Breast epithelium (tissue), 3 donors: ENCODE data around the gene EHMT2.

Experiments
- POLR2A ChIP-seq: fragments of 450-650 bp; IDR thresholded peaks from one replicate; pipeline ENCODE4 v1.6.1; 2016; ENCODE audit warnings: antibody characterized with exemption, mild to moderate bottlenecking, moderate library complexity
- POLR2AphosphoS5 ChIP-seq, 3 donors: sonication (generic); formaldehyde crosslinking; IDR thresholded peaks; one replicate each; pipeline ENCODE4 v1.6.1; 2017; ENCODE audit warnings: antibody characterized with exemption in 3 of 3
- TF ChIP-seq, protein P1 (sequence below), 3 donors: fragments of 450-650 bp; IDR thresholded peaks; one replicate each; pipeline ENCODE4 v1.5.1; 2016 to 2017; ENCODE audit warnings: antibody characterized with exemption in 3 of 3, mild to moderate bottlenecking in 3 of 3, moderate library complexity in 3 of 3

DNA sequence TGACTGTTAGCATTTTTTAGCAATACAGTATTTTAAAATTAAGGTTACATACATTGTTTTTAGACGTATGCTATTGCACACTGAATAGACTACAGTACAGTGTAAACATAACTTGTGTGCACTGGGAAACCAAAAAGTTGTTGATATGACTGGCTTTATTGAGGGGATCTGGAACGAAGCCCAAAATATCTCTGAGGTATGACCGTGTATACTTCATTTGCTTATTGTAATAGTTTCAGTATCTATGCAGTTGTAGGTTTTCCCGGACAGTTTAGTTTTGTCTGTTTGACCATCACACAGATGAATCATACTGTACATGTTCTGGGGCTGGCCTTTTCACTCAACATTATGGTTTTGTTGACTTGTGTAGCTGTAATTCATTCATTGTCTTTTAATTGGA lies 11.3 kb upstream of the EHMT2 start:
- TF ChIP-seq POLR2A (no peak), POLR2AphosphoS5 (IDR thresholded peaks at IDR 0.05) (no peak)
- TF ChIP-seq, protein P1, sequence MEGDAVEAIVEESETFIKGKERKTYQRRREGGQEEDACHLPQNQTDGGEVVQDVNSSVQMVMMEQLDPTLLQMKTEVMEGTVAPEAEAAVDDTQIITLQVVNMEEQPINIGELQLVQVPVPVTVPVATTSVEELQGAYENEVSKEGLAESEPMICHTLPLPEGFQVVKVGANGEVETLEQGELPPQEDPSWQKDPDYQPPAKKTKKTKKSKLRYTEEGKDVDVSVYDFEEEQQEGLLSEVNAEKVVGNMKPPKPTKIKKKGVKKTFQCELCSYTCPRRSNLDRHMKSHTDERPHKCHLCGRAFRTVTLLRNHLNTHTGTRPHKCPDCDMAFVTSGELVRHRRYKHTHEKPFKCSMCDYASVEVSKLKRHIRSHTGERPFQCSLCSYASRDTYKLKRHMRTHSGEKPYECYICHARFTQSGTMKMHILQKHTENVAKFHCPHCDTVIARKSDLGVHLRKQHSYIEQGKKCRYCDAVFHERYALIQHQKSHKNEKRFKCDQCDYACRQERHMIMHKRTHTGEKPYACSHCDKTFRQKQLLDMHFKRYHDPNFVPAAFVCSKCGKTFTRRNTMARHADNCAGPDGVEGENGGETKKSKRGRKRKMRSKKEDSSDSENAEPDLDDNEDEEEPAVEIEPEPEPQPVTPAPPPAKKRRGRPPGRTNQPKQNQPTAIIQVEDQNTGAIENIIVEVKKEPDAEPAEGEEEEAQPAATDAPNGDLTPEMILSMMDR (IDR thresholded peaks at IDR 0.05), result no peak
